Measurements from ENCODE around the gene ARHGAP26.

- TF ChIP-seq ZNF274 (IDR thresholded peaks at IDR 0.05; ENCODE audit: low read depth, low read length) (no peak), CTCF (IDR thresholded peaks at IDR 0.05 in 2 of 3, conservative IDR thresholded peaks at IDR 0.05 in 1 of 3; ENCODE audit: borderline replicate concordance in 1 of 3, insufficient read depth in 1 of 3, low read depth in 2 of 3, low read length in 2 of 3) (no peak), POLR2AphosphoS5 (IDR thresholded peaks at IDR 0.05; ENCODE audit: low read depth, low read length) (no peak), RAD21 (IDR thresholded peaks at IDR 0.05; ENCODE audit: low read depth) (no peak), EGR1 (IDR thresholded peaks at IDR 0.05; ENCODE audit: low read depth) (no peak), JUND (IDR thresholded peaks at IDR 0.05) (no peak), TCF7L2 (IDR thresholded peaks at IDR 0.05; ENCODE audit: borderline replicate concordance, extremely low read depth, insufficient read depth, insufficient read length) (no peak), SP1 (IDR thresholded peaks at IDR 0.05; ENCODE audit: low read depth) (no peak), YY1 (IDR thresholded peaks at IDR 0.05; ENCODE audit: extremely low read depth, insufficient replicate concordance, low read depth, low read length) (no peak)
These were observed 395.1 kb downstream of the ARHGAP26 start for GRCh38 chr5:143165049-143165880.
